ENCODE data around the gene TIMM8A.

- TF ChIP-seq, protein P1, sequence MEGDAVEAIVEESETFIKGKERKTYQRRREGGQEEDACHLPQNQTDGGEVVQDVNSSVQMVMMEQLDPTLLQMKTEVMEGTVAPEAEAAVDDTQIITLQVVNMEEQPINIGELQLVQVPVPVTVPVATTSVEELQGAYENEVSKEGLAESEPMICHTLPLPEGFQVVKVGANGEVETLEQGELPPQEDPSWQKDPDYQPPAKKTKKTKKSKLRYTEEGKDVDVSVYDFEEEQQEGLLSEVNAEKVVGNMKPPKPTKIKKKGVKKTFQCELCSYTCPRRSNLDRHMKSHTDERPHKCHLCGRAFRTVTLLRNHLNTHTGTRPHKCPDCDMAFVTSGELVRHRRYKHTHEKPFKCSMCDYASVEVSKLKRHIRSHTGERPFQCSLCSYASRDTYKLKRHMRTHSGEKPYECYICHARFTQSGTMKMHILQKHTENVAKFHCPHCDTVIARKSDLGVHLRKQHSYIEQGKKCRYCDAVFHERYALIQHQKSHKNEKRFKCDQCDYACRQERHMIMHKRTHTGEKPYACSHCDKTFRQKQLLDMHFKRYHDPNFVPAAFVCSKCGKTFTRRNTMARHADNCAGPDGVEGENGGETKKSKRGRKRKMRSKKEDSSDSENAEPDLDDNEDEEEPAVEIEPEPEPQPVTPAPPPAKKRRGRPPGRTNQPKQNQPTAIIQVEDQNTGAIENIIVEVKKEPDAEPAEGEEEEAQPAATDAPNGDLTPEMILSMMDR (IDR thresholded peaks at IDR 0.05): no peak
- no peak for TF ChIP-seq POLR2A (IDR thresholded peaks at IDR 0.05)
Measured at GRCh38 chrX:101303790-101304189, 44.8 kb downstream of the TIMM8A start.

Measured in lower leg skin (tissue), 3 donors.